Mesenchymal stem cell (in vitro differentiated cells and primary cell): ENCODE measurements around the gene ABCB1.

Source experiments
- DNase-seq: peaks from one replicate; pipeline ENCODE4 v3.0.0-alpha.2; 2013
- H2AFZ ChIP-seq: one replicate; pipeline ENCODE4 v1.6.1; 2013; ENCODE audit warnings: low read depth, mild to moderate bottlenecking, control low read depth, inconsistent platforms, low read length, moderate library complexity
- H2AK5ac ChIP-seq: 2 replicates; pipeline ENCODE4 v1.6.1; 2013; ENCODE audit warnings: low read length, moderate library complexity, mild to moderate bottlenecking, inconsistent platforms; ENCODE audit not compliant: severe bottlenecking
- H2BK120ac ChIP-seq: one replicate; pipeline ENCODE4 v1.6.1; 2013; ENCODE audit warnings: low read depth, mild to moderate bottlenecking, inconsistent platforms, low read length, moderate library complexity
- H2BK12ac ChIP-seq, 2 experiments: one replicate each; pipeline ENCODE4 v1.6.1; 2013; ENCODE audit warnings: inconsistent platforms in 2 of 2, low read length in 2 of 2, mild to moderate bottlenecking in 2 of 2, moderate library complexity in 2 of 2, control low read depth in 1 of 2
- H2BK15ac ChIP-seq: one replicate; pipeline ENCODE4 v1.6.1; 2013; ENCODE audit warnings: mild to moderate bottlenecking, low read depth, inconsistent platforms; ENCODE audit not compliant: poor library complexity, severe bottlenecking
- H2BK5ac ChIP-seq: 2 replicates; pipeline ENCODE4 v1.6.1; 2013; ENCODE audit warnings: low read depth, mild to moderate bottlenecking, low read length, control low read depth, inconsistent platforms; ENCODE audit not compliant: poor library complexity, severe bottlenecking
- H3K14ac ChIP-seq, 2 experiments: one replicate each; pipeline ENCODE4 v1.6.1; 2013; ENCODE audit warnings: inconsistent platforms in 2 of 2, low read length in 2 of 2, control low read depth in 1 of 2, mild to moderate bottlenecking in 1 of 2, moderate library complexity in 1 of 2
- H3K18ac ChIP-seq, 2 experiments: one replicate each; pipeline ENCODE4 v1.6.1; 2013; ENCODE audit warnings: inconsistent platforms in 2 of 2, low read length in 2 of 2, control low read depth in 1 of 2, low read depth in 1 of 2, mild to moderate bottlenecking in 1 of 2
- H3K23ac ChIP-seq, 2 experiments: one replicate each; pipeline ENCODE4 v1.6.1; 2013; ENCODE audit warnings: inconsistent platforms in 2 of 2, low read length in 2 of 2, mild to moderate bottlenecking in 2 of 2, moderate library complexity in 2 of 2, control low read depth in 1 of 2
- H3K27ac ChIP-seq: 2 replicates; pipeline ENCODE4 v1.5.1; 2013; ENCODE audit warnings: mild to moderate bottlenecking, moderate library complexity, low read length, control low read depth, inconsistent platforms; ENCODE audit not compliant: poor library complexity, severe bottlenecking
- H3K27me3 ChIP-seq, 2 experiments: 2 replicates each; pipeline versions ENCODE4 v1.6.1 to v1.7.0; 2013; ENCODE audit warnings: low read length in 2 of 2, mild to moderate bottlenecking in 2 of 2, moderate library complexity in 2 of 2, control low read depth in 1 of 2, inconsistent platforms in 1 of 2; ENCODE audit not compliant: control insufficient read depth in 1 of 2, insufficient read depth in 1 of 2
- H3K36me3 ChIP-seq, 2 experiments: 2 replicates each; pipeline versions ENCODE4 v1.6.1 to v1.7.0; 2013; ENCODE audit warnings: low read length in 2 of 2, control low read depth in 1 of 2, inconsistent platforms in 1 of 2, low read depth in 1 of 2, mild to moderate bottlenecking in 1 of 2; ENCODE audit not compliant: insufficient read depth in 2 of 2, control insufficient read depth in 1 of 2
- H3K4ac ChIP-seq, 2 experiments: one replicate each; pipeline ENCODE4 v1.6.1; 2013; ENCODE audit warnings: inconsistent platforms in 2 of 2, low read length in 2 of 2, mild to moderate bottlenecking in 2 of 2, moderate library complexity in 2 of 2, control low read depth in 1 of 2, low read depth in 1 of 2
- H3K4me1 ChIP-seq: 2 replicates; pipeline ENCODE4 v1.6.1; 2013; ENCODE audit warnings: low read depth, low read length, control low read depth; ENCODE audit not compliant: control insufficient read depth, insufficient read depth
- H3K4me2 ChIP-seq: 2 replicates; pipeline ENCODE4 v1.6.1; 2013; ENCODE audit warnings: low read length, mild to moderate bottlenecking, inconsistent platforms; ENCODE audit not compliant: poor library complexity, severe bottlenecking
- H3K4me3 ChIP-seq, 2 experiments: 2 replicates each; pipeline versions ENCODE4 v1.5.1 to v1.7.0; 2013; ENCODE audit warnings: low read length in 2 of 2, mild to moderate bottlenecking in 2 of 2, control low read depth in 1 of 2, low read depth in 1 of 2; ENCODE audit not compliant: insufficient read depth in 1 of 2
- H3K79me1 ChIP-seq: replicated peaks from 2 replicates; pipeline ENCODE4 v1.6.1; 2013; ENCODE audit warnings: mild to moderate bottlenecking, control low read depth, low read length, inconsistent platforms; ENCODE audit not compliant: poor library complexity, severe bottlenecking
- H3K9ac ChIP-seq: 2 replicates; pipeline ENCODE4 v1.7.0; 2013; ENCODE audit warnings: mild to moderate bottlenecking, low read length, moderate library complexity
- H3K9me3 ChIP-seq: 2 replicates; pipeline ENCODE4 v1.7.0; 2013; ENCODE audit warnings: mild to moderate bottlenecking, low read length; ENCODE audit not compliant: control insufficient read depth
- H4K8ac ChIP-seq: one replicate; pipeline ENCODE4 v1.6.1; 2013; ENCODE audit warnings: inconsistent platforms, mild to moderate bottlenecking, low read length, moderate library complexity
- H4K91ac ChIP-seq: one replicate; pipeline ENCODE4 v1.6.1; 2013; ENCODE audit warnings: mild to moderate bottlenecking, low read length, inconsistent platforms
- WGBS: methylation state at CpG from one replicate; pipeline ENCODE4 v1.1.7; 2013; ENCODE audit warnings: mixed read lengths; 5-methylcytosine and 5-hydroxymethylcytosine counted together

Gene ABCB1

DNA sequence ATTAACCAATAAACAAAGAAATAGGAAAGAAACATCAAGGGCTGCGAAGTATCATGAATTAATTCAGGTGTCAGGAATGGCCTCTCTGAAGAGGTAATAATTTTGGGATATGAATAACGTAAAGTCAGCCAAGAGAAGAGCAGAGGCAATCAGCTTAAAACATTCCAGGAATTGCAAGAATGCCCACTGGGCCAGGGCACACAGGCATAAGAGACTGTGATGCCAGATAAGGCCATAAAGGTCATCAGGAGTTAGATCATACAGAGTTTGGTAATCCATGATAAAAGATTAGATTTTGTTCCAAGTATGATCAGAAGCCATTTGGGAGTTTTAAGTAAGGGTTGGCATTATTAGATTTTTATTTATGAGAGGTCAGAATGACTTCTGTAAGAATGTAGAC, 72.0 kb downstream of the ABCB1 start:
- Histone ChIP-seq H3K14ac (no peak overlapping the region), H3K79me1 (no peaks in the 10 kb centered on the region), H3K18ac (no peak overlapping the region), H3K4me1 (no peaks in the 10 kb centered on the region), H3K9ac (no peak overlapping the region), H3K4me3 (no peak overlapping the region), H2BK12ac (no peak overlapping the region), H3K23ac (no peak overlapping the region), H3K27ac (no peak overlapping the region), H3K4me2 (no peak overlapping the region), H4K91ac (no peak overlapping the region), H2AFZ (no peak overlapping the region), H2AK5ac (no peak overlapping the region), H2BK5ac (no peak overlapping the region), H3K36me3 (no peaks in the 10 kb centered on the region), H3K4ac (no peak overlapping the region), H2BK15ac (no peak overlapping the region), H3K9me3 (peaks cover 8% of the 10 kb centered on the region), H4K8ac (no peak overlapping the region), H3K27me3 (no peaks in the 10 kb centered on the region), H2BK120ac (no peak overlapping the region)
- WGBS: 65% methylated on average over 2 of the region's 2 CpGs
- DNase-seq: no peak

DNA sequence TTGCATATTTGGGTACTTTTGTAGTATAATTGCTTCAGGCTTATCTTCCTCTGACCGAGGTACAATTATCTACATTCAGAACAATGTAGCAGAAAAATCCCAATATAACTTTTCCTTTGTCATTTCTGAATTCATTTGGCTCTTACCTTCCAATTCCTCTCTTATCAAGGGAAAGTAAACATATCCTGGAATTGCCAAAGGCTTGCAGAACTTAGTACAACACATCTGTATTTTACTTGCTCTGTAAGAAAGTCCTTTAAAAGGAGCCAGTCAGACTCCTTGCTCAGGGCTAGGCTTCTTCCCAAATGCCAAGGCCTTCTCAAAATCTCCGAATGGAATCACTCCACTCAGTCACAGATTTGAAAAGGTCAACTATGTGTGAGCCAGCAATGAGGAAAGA, 81.9 kb downstream of the ABCB1 start:
- H3K27me3 ChIP-seq: no peaks in the 10 kb centered on the region
- H3K36me3 ChIP-seq: no peaks in the 10 kb centered on the region
- H3K4me2 ChIP-seq: no peak overlapping the region
- DNase-seq: no peak
- no peak overlapping the region for H4K8ac ChIP-seq
- H3K14ac ChIP-seq: no peak overlapping the region
- H3K9me3 ChIP-seq: no peaks in the 10 kb centered on the region
- no peak overlapping the region for H2AK5ac ChIP-seq
- H3K23ac ChIP-seq: no peak overlapping the region
- no peak overlapping the region for H2BK5ac ChIP-seq
- no peak overlapping the region for H2BK120ac ChIP-seq
- H3K4me1 ChIP-seq: peaks cover 2% of the 10 kb centered on the region
- H2BK15ac ChIP-seq: no peak overlapping the region
- no peak overlapping the region for H3K4me3 ChIP-seq
- no peak overlapping the region for H4K91ac ChIP-seq
- H2AFZ ChIP-seq: no peak overlapping the region
- 48% methylated on average over 2 of the region's 2 CpGs for WGBS
- no peak overlapping the region for H3K18ac ChIP-seq
- H3K27ac ChIP-seq: no peak overlapping the region
- no peak overlapping the region for H3K9ac ChIP-seq
- no peaks in the 10 kb centered on the region for H3K79me1 ChIP-seq
- no peak overlapping the region for H2BK12ac ChIP-seq
- no peak overlapping the region for H3K4ac ChIP-seq

DNA sequence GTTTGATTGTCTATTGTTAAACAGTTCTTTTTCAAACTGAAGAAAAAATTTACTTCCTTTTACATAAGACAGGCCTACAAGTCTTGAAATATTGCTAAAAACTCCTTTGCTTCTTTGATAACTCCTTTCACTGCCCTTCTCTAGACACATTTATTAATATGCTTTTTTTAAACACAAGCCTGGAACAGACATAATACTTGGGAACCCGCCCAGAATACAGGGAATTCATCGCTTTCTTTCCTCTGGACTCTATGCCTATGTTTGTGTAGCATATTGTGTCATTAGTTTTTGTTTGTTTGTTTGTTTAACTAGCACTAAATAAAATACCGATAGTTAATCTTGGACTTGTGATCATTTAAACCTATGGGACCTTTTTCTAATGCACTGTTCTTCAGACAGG, 82.8 kb downstream of the ABCB1 start:
- Histone ChIP-seq H2BK15ac (no peak overlapping the region), H3K36me3 (no peaks in the 10 kb centered on the region), H4K8ac (no peak overlapping the region), H3K23ac (no peak overlapping the region), H3K18ac (no peak overlapping the region), H2BK12ac (no peak overlapping the region), H2AFZ (no peak overlapping the region), H4K91ac (no peak overlapping the region), H3K9ac (no peak overlapping the region), H2BK5ac (no peak overlapping the region), H3K27ac (no peak overlapping the region), H3K4me2 (no peak overlapping the region), H3K27me3 (no peaks in the 10 kb centered on the region), H3K4ac (no peak overlapping the region), H3K4me1 (peaks cover 2% of the 10 kb centered on the region), H3K79me1 (no peaks in the 10 kb centered on the region), H2BK120ac (no peak overlapping the region), H3K4me3 (no peak overlapping the region), H3K14ac (no peak overlapping the region), H2AK5ac (no peak overlapping the region), H3K9me3 (no peaks in the 10 kb centered on the region)
- WGBS: 86% methylated on average over 3 of the region's 3 CpGs
- DNase-seq: no peak

DNA sequence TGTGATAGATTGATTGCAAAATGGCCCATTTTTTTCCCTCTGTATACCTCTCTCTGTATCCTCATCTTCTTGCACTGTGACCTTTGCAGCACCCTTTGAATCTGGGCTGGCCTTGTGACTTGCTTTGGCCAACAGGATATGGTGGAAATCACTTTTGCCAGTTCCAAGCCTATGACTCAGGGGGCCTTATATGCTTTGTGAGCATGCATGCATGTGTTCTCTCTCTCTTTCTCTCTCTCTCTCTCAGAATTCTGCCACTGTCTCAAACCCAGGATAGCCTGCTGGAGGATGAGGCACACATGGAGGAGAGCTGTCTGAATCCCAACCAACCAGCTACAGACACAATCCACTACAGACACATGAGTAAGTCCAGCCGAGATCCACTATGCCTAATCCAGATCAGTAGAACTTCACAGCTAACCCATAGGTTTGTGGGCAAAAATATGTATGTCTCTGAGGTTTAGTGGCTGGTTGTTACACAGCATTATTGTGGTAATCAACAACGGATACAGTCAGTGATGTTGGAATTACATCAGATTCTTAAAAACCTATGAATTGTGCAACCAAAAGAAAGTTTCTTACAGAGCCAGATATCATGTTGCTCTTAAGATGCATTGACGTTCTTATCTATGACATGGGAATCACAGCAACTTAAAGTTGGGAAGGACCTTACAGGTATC, 83.4 kb downstream of the ABCB1 start:
- peak; percentile 12 for DNase-seq
- no peaks in the 10 kb centered on the region for H3K79me1 ChIP-seq
- H3K14ac ChIP-seq: no peak overlapping the region
- no peak overlapping the region for H3K27ac ChIP-seq
- peaks cover 2% of the 10 kb centered on the region for H3K4me1 ChIP-seq
- H3K9ac ChIP-seq: no peak overlapping the region
- H3K18ac ChIP-seq: no peak overlapping the region
- WGBS: 86% methylated on average over 2 of the region's 3 CpGs
- no peaks in the 10 kb centered on the region for H3K36me3 ChIP-seq
- H3K4me2 ChIP-seq: no peak overlapping the region
- no peak overlapping the region for H2BK120ac ChIP-seq
- H3K27me3 ChIP-seq: no peaks in the 10 kb centered on the region
- no peak overlapping the region for H2AK5ac ChIP-seq
- H3K4me3 ChIP-seq: no peak overlapping the region
- H2AFZ ChIP-seq: no peak overlapping the region
- no peak overlapping the region for H4K8ac ChIP-seq
- H3K4ac ChIP-seq: no peak overlapping the region
- H2BK5ac ChIP-seq: no peak overlapping the region
- no peak overlapping the region for H3K23ac ChIP-seq
- H2BK12ac ChIP-seq: no peak overlapping the region
- no peaks in the 10 kb centered on the region for H3K9me3 ChIP-seq
- no peak overlapping the region for H2BK15ac ChIP-seq
- H4K91ac ChIP-seq: no peak overlapping the region
